ENCODE results near the gene LMNB1.
A peak's percentile ranks its signal among the peaks of the same experiment; 100 is the strongest.

LMNB1 gene

GRCh38 chr5:126801992-126802294 is 25.0 kb downstream of the LMNB1 start:
- H3F3A ChIP-seq (ENCODE audit: insufficient read depth), result peaks cover 57% of the 10 kb centered on the region
- TF ChIP-seq EZH2phosphoT487 (conservative IDR thresholded peaks at IDR 0.05; ENCODE audit: low read length) (no peak), CTCF (IDR thresholded peaks at IDR 0.05; ENCODE audit: insufficient read depth, low read length, poor library complexity, severe bottlenecking) (no peak)
- H3K27me3 ChIP-seq (ENCODE audit: low read length), result no peaks in the 10 kb centered on the region
- H3K9me3 ChIP-seq (ENCODE audit: insufficient read depth, low read length), result no peaks in the 10 kb centered on the region
- peaks cover 20% of the 10 kb centered on the region for H3K36me3 ChIP-seq (ENCODE audit: low read length)
- H3K4me3 ChIP-seq (ENCODE audit: insufficient read depth, low read length, poor library complexity, severe bottlenecking), result no peak overlapping the region
- peaks cover 32% of the 10 kb centered on the region for H4K20me1 ChIP-seq (ENCODE audit: low read depth, low read length)
- no peak overlapping the region for H2AFZ ChIP-seq (ENCODE audit: low read depth, low read length, severe bottlenecking)
- no peak overlapping the region for H3K9ac ChIP-seq (ENCODE audit: low read length)
- H3K9me2 ChIP-seq (replicated peaks; ENCODE audit: insufficient read depth, low read length), result no peaks in the 10 kb centered on the region
- peak overlapping the region; percentile 40 for H3K4me2 ChIP-seq (ENCODE audit: low read depth, low read length, poor library complexity, severe bottlenecking)
- H3K27ac ChIP-seq (ENCODE audit: low read depth, low read length), result peak overlapping the region; percentile 38
- H3K79me2 ChIP-seq (ENCODE audit: insufficient read depth, low read length), result peaks cover 98% of the 10 kb centered on the region

DNA sequence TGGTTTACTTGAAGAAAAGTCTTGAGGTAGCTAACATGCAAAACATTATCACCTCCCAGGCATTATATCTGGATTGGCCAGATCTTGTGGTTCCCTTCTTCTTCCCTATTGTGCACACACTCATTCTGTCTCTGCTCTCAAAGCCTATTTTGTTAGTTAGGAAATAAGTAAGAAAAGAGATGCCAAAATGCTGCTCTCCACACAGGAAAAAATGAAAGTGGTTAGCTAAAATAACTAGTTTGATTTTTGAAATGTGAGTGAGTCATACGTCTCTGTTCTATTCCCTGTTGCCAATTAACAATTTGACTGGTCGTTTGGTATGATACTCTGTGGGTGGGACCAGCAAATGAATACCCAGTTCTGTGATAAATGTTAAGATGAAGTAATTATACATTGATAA is 28.1 kb downstream of the LMNB1 start:
- H3K27me3 ChIP-seq (ENCODE audit: low read length), result no peaks in the 10 kb centered on the region
- TF ChIP-seq CTCF (IDR thresholded peaks at IDR 0.05; ENCODE audit: insufficient read depth, low read length, poor library complexity, severe bottlenecking) (no peak), EZH2phosphoT487 (conservative IDR thresholded peaks at IDR 0.05; ENCODE audit: low read length) (no peak)
- H3K9me2 ChIP-seq (replicated peaks; ENCODE audit: insufficient read depth, low read length), result no peaks in the 10 kb centered on the region
- H3K4me3 ChIP-seq (ENCODE audit: insufficient read depth, low read length, poor library complexity, severe bottlenecking), result no peak overlapping the region
- no peaks in the 10 kb centered on the region for H3K9me3 ChIP-seq (ENCODE audit: insufficient read depth, low read length)
- H3K9ac ChIP-seq (ENCODE audit: low read length), result no peak overlapping the region
- H4K20me1 ChIP-seq (ENCODE audit: low read depth, low read length), result peaks cover 34% of the 10 kb centered on the region
- H3K27ac ChIP-seq (ENCODE audit: low read depth, low read length), result no peak overlapping the region
- peaks cover 83% of the 10 kb centered on the region for H3K79me2 ChIP-seq (ENCODE audit: insufficient read depth, low read length)
- H3F3A ChIP-seq (ENCODE audit: insufficient read depth), result peaks cover 67% of the 10 kb centered on the region
- H3K36me3 ChIP-seq (ENCODE audit: low read length), result peaks cover 39% of the 10 kb centered on the region
- no peak overlapping the region for H3K4me2 ChIP-seq (ENCODE audit: low read depth, low read length, poor library complexity, severe bottlenecking)
- H2AFZ ChIP-seq (ENCODE audit: low read depth, low read length, severe bottlenecking), result no peak overlapping the region

GRCh38 chr5:126808521-126808988 is 31.6 kb downstream of the LMNB1 start:
- Histone ChIP-seq H3K4me2 (ENCODE audit: low read depth, low read length, poor library complexity, severe bottlenecking) (peak overlapping the region; percentile 31), H3K9me2 (replicated peaks; ENCODE audit: insufficient read depth, low read length) (no peaks in the 10 kb centered on the region), H3K79me2 (ENCODE audit: insufficient read depth, low read length) (peaks cover 81% of the 10 kb centered on the region), H3K9ac (ENCODE audit: low read length) (no peak overlapping the region), H3F3A (ENCODE audit: insufficient read depth) (peaks cover 57% of the 10 kb centered on the region), H3K27me3 (ENCODE audit: low read length) (no peaks in the 10 kb centered on the region), H3K27ac (ENCODE audit: low read depth, low read length) (peak overlapping the region; percentile 66), H3K4me3 (ENCODE audit: insufficient read depth, low read length, poor library complexity, severe bottlenecking) (no peak overlapping the region), H4K20me1 (ENCODE audit: low read depth, low read length) (peaks cover 28% of the 10 kb centered on the region; the same call in 1 of the 2 replicates), H3K9me3 (ENCODE audit: insufficient read depth, low read length) (no peaks in the 10 kb centered on the region), H3K36me3 (ENCODE audit: low read length) (peaks cover 70% of the 10 kb centered on the region), H2AFZ (ENCODE audit: low read depth, low read length, severe bottlenecking) (no peak overlapping the region)
- TF ChIP-seq EZH2phosphoT487 (conservative IDR thresholded peaks at IDR 0.05; ENCODE audit: low read length) (no peak), CTCF (IDR thresholded peaks at IDR 0.05; ENCODE audit: insufficient read depth, low read length, poor library complexity, severe bottlenecking) (no peak)
